ENCODE data around the gene KDM2A.

The KDM2A gene

GRCh38 chr11:67301313-67301921 is 182.4 kb downstream of the KDM2A start:
- no peak for DNase-seq (ENCODE audit: low read depth in 2 of 2)

DNA sequence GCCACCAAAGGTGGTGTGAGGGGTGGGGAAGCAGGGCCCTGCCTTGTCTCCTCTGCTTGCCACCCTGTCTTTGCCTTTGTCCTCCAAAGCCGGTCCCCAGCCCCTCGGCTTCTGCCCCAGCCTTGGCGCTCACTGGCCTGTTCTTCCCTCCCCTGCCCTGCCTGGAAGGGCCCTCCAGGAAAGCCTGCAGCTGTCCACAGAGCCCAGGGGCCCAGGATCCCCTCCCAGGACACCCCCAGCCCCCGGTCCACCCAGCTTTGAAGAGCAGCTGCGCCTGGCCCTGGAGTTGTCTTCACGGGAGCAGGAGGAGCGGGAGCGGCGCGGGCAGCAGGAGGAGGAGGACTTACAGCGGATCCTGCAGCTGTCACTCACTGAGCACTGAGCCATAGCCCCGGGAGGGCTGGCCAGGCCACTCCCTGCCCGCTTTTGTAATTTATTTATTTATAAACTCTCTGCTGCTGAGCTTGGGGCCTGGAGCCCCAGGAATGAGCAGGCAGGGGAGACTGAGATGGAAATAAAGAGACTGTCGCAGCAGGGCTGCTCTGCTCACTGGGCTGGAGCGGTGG is 183.0 kb downstream of the KDM2A start:
- no peak for DNase-seq (ENCODE audit: low read depth in 2 of 2)

- DNase-seq (ENCODE audit: low read depth in 2 of 2): no peak
Measured at GRCh38 chr11:67302571-67303131, 183.6 kb downstream of the KDM2A start.

DNA sequence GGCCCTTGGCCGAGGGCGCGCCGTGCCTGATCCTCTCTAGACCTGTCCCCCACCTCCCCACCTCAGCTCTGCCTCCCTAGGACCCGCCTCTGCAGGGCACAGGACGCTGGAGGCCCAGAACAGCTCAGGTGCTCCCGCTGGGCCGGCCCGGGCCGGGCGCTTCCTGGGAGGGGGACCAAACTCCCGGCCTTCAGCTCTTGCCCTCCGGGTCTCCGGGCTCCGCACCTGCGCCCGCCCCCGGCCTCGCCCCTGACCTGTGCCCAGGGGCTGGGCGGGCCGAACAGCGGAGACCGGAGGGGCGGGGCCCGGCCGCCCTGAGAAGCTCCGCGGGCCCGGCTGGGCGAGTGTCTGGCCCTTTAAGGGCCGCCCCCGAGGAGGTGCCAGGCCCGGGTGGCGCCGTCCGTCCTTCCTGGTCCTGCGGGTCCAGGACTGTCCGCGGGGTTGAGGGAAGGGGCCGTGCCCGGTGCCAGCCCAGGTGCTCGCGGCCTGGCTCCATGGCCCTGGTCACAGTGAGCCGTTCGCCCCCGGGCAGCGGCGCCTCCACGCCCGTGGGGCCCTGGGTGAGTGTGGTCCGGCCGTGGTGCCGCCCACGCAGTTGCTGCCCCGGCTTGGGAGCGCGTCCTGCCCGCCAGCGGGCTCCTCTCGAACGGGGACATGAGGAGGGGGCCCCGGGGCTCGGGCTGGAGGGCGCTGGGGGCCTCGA is 184.2 kb downstream of the KDM2A start, which contains the start of gene SSH3:
SSH3 (plus strand) TSS at position 399 of the 703 bp plus-strand sequence; CDS start at position 495, 96 bp downstream.
- no peak for DNase-seq (ENCODE audit: low read depth in 2 of 2)

DNA sequence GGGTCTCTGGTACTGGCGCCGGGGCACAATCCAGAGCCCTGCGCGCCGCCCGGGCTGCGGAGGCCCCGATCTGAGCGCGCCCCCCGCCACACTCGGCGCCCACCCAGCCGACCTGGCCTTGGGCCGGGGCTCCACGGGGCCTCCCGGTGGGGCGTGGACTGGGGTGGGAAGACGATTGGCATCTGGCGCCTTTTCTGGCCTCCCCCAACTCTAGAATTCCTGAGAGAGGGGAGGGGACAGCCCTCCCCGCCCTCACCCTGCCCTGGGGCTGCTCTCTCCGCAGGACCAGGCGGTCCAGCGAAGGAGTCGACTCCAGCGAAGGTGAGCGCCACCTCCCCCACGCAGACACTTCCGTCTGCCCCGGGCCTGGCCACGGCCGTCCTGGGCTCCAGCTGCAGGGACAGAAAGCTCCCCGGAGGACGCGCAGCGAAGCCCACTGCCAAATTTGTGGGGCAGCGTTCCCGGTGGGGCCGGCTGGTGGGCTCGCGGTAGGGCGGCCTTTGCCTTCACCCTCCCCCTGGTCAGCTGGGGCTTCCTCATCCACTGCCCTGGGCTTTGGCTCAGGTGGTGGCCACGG is 184.9 kb downstream of the KDM2A start:
- no peak for DNase-seq (ENCODE audit: low read depth in 2 of 2)

- no peak for DNase-seq (ENCODE audit: low read depth in 2 of 2)
Measured at GRCh38 chr11:67304511-67305113, 185.5 kb downstream of the KDM2A start.

GRCh38 chr11:67306769-67307544 is 187.9 kb downstream of the KDM2A start:
- no peak for DNase-seq (ENCODE audit: low read depth in 2 of 2)

- DNase-seq (ENCODE audit: low read depth in 2 of 2): no peak
Measured at GRCh38 chr11:67307545-67308001, 188.5 kb downstream of the KDM2A start.

Measured in stimulated activated CD8-positive, alpha-beta memory T cell treated with anti-CD3 and anti-CD28 coated beads, Interleukin-15, amount 100 ng/mL, for 48 hours (primary cell).